IPS DF 6.9 (cell line): ENCODE data around the gene ROBO1.

Experiments used
- DNase-seq: peaks from one replicate; pipeline ENCODE4 v3.0.0-alpha.2; 2013; ENCODE audit warnings: low read depth, low spot score
- H3K27ac ChIP-seq: one replicate; pipeline ENCODE4 v1.5.1; 2013; ENCODE audit warnings: low read length, control low read depth
- H3K27me3 ChIP-seq: 2 replicates; pipeline ENCODE4 v1.6.1; 2013; ENCODE audit warnings: mild to moderate bottlenecking, low read length; ENCODE audit not compliant: control insufficient read depth, insufficient read depth
- H3K36me3 ChIP-seq: 2 replicates; pipeline ENCODE4 v1.6.1; 2013; ENCODE audit warnings: low read length; ENCODE audit not compliant: control insufficient read depth, insufficient read depth
- H3K4me1 ChIP-seq: 2 replicates; pipeline ENCODE4 v1.6.1; 2013; ENCODE audit warnings: low read length; ENCODE audit not compliant: control insufficient read depth, insufficient read depth
- H3K4me3 ChIP-seq: 2 replicates; pipeline ENCODE4 v1.5.1; 2013; ENCODE audit warnings: mild to moderate bottlenecking, low read length
- H3K9me3 ChIP-seq: 2 replicates; pipeline ENCODE4 v1.6.1; 2013; ENCODE audit warnings: low read length, inconsistent platforms; ENCODE audit not compliant: control insufficient read depth, insufficient read depth
- WGBS: extraction: QIAGEN DNeasy Blood & Tissue Kit; methylation state at CpG from one replicate; pipeline ENCODE4 v1.1.7; 2013; ENCODE audit warnings: mixed read lengths, missing lambda C conversion rate; ENCODE audit not compliant: insufficient read length, insufficient coverage; 5-methylcytosine and 5-hydroxymethylcytosine counted together

The ROBO1 gene

DNA sequence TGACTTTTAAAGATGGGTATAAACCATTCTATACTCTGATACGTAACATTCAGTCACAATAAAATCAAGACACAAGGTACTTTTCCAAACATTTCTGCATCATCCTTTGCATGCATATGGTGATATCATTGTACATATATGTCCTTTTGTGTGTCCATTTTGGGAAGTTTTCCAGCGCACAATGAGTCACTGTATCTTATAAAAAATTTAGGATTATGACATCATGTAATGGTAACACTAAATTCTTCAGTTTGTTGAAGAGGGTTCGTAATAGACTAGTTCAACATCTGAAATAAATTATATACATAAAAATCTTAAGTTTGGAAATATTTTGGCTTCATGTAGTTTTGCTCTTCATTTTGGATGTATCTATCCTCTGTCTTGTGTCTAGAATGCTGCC is 480.9 kb downstream of the ROBO1 start:
- no peak for DNase-seq
- no peaks in the 10 kb centered on the region for H3K9me3 ChIP-seq
- no CpG with 5 or more reads among the region's 3 CpGs for WGBS

GRCh38 chr3:79285871-79286270 is 481.9 kb downstream of the ROBO1 start:
- DNase-seq = no peak
- no peaks in the 10 kb centered on the region for H3K4me1 ChIP-seq
- H3K27ac ChIP-seq = no peak overlapping the region
- H3K4me3 ChIP-seq = no peak overlapping the region
- H3K27me3 ChIP-seq = no peaks in the 10 kb centered on the region
- no peaks in the 10 kb centered on the region for H3K36me3 ChIP-seq
- no CpG with 5 or more reads among the region's 2 CpGs for WGBS
- no peaks in the 10 kb centered on the region for H3K9me3 ChIP-seq

More for the DNA sequence above, 480.9 kb downstream of the ROBO1 start:
- Histone ChIP-seq H3K4me3 (no peak overlapping the region), H3K36me3 (no peaks in the 10 kb centered on the region), H3K27ac (no peak overlapping the region), H3K27me3 (no peaks in the 10 kb centered on the region), H3K4me1 (no peaks in the 10 kb centered on the region)

GRCh38 chr3:79285380-79285779 is 482.4 kb downstream of the ROBO1 start:
- no CpG with 5 or more reads among the region's 3 CpGs for WGBS
- no peak overlapping the region for H3K27ac ChIP-seq

DNA sequence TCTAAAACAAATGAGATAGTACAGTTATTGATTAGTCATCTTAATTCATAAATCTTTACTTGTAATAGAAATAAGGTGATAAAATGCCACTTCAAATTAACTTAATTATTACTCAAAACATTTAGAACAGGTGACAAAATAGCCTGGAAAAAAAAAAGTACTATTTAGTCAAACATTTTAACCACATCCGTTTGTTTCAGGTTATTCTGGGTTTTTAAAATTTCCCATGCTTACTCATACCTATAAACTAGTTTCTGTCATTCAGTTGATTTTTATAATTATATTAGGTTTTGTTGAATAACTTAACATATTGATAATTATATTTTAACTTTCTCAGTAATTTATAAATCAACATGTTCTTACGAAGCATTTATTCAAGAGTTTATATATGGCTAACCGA is 483.0 kb downstream of the ROBO1 start:
- Histone ChIP-seq H3K27ac (no peak overlapping the region), H3K27me3 (no peaks in the 10 kb centered on the region), H3K4me1 (no peaks in the 10 kb centered on the region), H3K4me3 (no peak overlapping the region), H3K9me3 (no peaks in the 10 kb centered on the region), H3K36me3 (no peaks in the 10 kb centered on the region)
- WGBS = no CpG with 5 or more reads among the region's 3 CpGs
- no peak for DNase-seq

More at GRCh38 chr3:79285380-79285779, 482.4 kb downstream of the ROBO1 start:
- no peak overlapping the region for H3K4me3 ChIP-seq
- no peaks in the 10 kb centered on the region for H3K9me3 ChIP-seq
- no peaks in the 10 kb centered on the region for H3K27me3 ChIP-seq
- H3K4me1 ChIP-seq = no peaks in the 10 kb centered on the region
- no peak for DNase-seq
- no peaks in the 10 kb centered on the region for H3K36me3 ChIP-seq

DNA sequence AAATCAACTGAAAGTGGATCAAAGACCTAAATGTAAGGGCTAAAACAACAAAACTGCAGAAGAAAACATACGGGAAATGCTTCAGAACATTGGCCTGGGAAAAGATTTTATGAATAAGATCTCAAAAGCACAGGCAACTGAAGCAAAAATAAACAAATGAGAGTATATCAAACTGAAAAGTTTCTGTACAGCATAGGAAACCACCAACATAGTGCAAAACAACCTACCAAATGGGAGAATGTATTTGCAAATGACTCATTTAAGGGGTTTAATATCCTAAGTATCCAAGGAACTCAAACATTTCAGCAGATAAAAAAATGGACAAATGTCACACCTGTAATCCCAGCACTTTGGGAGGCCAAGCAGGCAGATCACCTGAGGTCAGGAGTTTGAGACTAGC is 489.1 kb downstream of the ROBO1 start:
- Histone ChIP-seq H3K4me3 (no peak overlapping the region), H3K9me3 (no peaks in the 10 kb centered on the region)

GRCh38 chr3:79268422-79268821 is 499.4 kb downstream of the ROBO1 start:
- no CpG with 5 or more reads among the region's 4 CpGs for WGBS
- no peaks in the 10 kb centered on the region for H3K27me3 ChIP-seq
- no peak overlapping the region for H3K27ac ChIP-seq
- H3K36me3 ChIP-seq = no peaks in the 10 kb centered on the region
- DNase-seq = no peak
- no peaks in the 10 kb centered on the region for H3K9me3 ChIP-seq
- H3K4me3 ChIP-seq = no peak overlapping the region
- no peaks in the 10 kb centered on the region for H3K4me1 ChIP-seq

More for the DNA sequence above, 489.1 kb downstream of the ROBO1 start:
- Histone ChIP-seq H3K4me1 (no peaks in the 10 kb centered on the region), H3K36me3 (no peaks in the 10 kb centered on the region), H3K27ac (no peak overlapping the region), H3K27me3 (no peaks in the 10 kb centered on the region)
- WGBS = no CpG with 5 or more reads among the region's 1 CpG
- no peak for DNase-seq

- Histone ChIP-seq H3K36me3 (no peaks in the 10 kb centered on the region), H3K4me1 (no peaks in the 10 kb centered on the region), H3K9me3 (no peaks in the 10 kb centered on the region), H3K27me3 (no peaks in the 10 kb centered on the region), H3K27ac (no peak overlapping the region), H3K4me3 (no peak overlapping the region)
- no peak for DNase-seq
- WGBS = no CpG with 5 or more reads among the region's 2 CpGs
Observed at GRCh38 chr3:79264892-79265291, 502.9 kb downstream of the ROBO1 start.

DNA sequence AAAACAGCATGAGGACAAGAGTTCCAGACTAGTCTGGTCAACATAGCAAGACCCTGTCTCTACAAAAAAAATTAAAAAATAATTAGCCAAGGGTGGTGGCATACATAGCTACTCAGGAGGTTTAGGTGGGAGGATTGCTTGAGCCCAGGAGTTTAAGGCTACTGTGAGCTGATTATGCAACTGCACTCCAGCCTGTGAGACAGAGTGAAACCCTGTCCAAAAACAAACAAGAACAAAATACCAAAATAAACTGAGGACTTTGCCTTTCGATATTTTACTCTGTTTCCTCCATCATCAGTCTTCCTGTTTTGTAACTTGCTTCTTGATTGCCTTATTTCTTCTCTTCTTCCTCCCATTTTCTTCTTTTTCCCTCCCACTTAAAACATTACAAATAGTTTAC is 504.4 kb downstream of the ROBO1 start:
- no peak overlapping the region for H3K4me3 ChIP-seq
- no peak overlapping the region for H3K27ac ChIP-seq
- no peaks in the 10 kb centered on the region for H3K36me3 ChIP-seq
- WGBS = no CpG with 5 or more reads among the region's 1 CpG
- no peak for DNase-seq
- H3K4me1 ChIP-seq = no peaks in the 10 kb centered on the region
- no peaks in the 10 kb centered on the region for H3K27me3 ChIP-seq
- no peaks in the 10 kb centered on the region for H3K9me3 ChIP-seq

- Histone ChIP-seq H3K4me3 (no peak overlapping the region), H3K4me1 (no peaks in the 10 kb centered on the region), H3K36me3 (no peaks in the 10 kb centered on the region), H3K27ac (no peak overlapping the region), H3K27me3 (no peaks in the 10 kb centered on the region), H3K9me3 (no peaks in the 10 kb centered on the region)
- no CpG with 5 or more reads among the region's 1 CpG for WGBS
- DNase-seq = no peak
Observed at GRCh38 chr3:79258479-79258878, 509.3 kb downstream of the ROBO1 start.

DNA sequence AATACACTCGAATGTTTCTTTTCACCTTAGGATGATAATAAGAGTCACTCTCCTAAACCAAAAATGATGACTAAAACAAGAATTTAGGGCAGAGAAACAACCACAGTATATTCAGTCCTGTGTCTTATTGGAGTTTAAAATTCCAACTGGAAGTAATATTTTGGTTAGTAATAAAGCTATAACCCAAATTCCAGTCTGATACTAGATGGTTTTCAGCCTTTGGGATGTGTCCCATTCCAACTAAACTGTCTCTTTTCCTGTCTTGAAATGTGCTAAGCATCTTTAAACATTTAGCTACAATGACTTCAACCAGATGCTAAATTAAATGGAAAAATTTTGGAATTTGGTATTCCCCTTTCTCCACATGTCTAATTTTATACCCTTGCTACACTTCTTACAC is 510.0 kb downstream of the ROBO1 start:
- no CpG with 5 or more reads among the region's 1 CpG for WGBS
- Histone ChIP-seq H3K27ac (no peak overlapping the region), H3K4me1 (no peaks in the 10 kb centered on the region), H3K9me3 (no peaks in the 10 kb centered on the region), H3K36me3 (no peaks in the 10 kb centered on the region), H3K4me3 (no peak overlapping the region), H3K27me3 (no peaks in the 10 kb centered on the region)
- DNase-seq = no peak

DNA sequence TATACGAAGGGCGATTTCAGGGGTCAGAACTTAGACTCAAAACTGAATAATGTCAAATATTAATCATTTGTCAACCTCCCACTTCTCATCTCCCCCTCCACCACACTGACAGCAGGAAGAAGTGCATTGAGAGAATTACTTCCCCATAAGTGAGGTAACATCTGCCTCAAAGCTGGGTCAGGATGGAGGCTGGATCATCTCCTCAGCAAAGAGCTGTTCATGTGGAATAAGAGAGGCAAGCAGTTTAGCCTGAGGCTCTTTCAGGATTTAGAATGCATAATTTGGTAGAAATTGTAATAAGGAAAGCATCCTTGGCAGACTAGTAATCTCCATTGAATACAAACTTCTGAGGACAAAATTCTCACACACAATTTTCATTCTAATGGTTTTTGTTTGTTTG is 512.1 kb downstream of the ROBO1 start:
- WGBS = no CpG with 5 or more reads among the region's 2 CpGs
- DNase-seq = no peak
- no peak overlapping the region for H3K27ac ChIP-seq

More for the DNA sequence above, 512.1 kb downstream of the ROBO1 start:
- Histone ChIP-seq H3K4me1 (no peaks in the 10 kb centered on the region), H3K36me3 (no peaks in the 10 kb centered on the region), H3K4me3 (no peak overlapping the region), H3K9me3 (no peaks in the 10 kb centered on the region), H3K27me3 (no peaks in the 10 kb centered on the region)
